ENCODE data around the gene PPP4R4.
A peak's percentile ranks its signal among the peaks of the same experiment; 100 is the strongest.
"Not testable (repeated sequence)": the region's sequence is repeated elsewhere in the genome, so short reads cannot be mapped to it uniquely, and the experiment has no call there.

PPP4R4 gene

DNA sequence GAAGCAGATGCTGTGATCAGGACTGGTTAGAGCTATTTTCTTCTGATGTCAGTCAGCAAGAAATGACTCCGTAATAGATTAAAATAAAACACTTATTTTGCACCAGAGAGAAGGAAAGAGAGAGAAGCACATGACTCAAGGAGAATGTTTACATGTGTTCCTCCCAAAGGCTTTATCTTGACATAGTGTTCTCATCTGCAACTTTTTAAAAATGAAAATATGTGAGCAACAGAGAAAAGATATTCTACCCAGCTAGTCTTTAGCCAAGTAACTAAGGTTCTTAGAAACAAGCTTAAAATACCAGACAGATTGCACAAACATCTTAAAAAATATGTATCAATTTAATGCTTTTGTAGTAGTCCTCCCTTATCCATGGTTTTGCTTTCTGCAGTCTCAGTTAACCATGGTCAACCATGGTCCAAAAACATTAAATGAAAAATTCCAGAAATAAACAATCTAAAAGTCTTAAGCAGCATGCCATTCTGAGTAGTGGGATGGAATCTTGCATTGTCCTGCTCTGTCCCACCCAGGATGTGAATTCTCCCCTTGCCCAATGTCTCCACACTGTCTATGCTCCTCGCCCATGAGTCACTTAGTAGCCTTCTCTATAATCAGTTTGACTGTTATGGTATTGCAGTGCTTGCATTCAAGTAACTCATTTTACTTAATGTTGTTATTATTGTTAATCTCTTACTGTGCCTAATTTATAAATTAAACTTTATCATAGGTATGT, 109.0 kb downstream of the PPP4R4 start:
- peak; percentile 54 for DNase-seq

DNA sequence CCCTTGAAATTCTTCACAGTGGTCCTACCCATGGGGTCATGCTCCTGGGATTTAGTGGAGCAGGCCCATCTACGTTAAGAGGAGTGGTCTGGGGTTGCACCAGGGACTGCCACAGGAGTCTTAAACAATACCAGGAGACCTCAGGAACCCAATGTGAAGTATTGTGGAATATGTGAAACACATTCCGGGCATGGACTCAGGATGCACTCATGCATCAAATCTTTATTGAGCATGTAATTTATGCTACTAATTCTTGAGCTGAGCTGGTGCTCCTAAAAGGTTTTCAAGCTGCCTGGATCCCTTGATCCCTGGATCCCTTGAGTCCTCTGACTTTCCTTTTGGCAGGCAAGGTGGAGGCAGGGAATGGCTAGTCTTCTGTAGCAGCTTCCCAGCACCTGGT, 110.1 kb downstream of the PPP4R4 start:
- no peak for DNase-seq

DNA sequence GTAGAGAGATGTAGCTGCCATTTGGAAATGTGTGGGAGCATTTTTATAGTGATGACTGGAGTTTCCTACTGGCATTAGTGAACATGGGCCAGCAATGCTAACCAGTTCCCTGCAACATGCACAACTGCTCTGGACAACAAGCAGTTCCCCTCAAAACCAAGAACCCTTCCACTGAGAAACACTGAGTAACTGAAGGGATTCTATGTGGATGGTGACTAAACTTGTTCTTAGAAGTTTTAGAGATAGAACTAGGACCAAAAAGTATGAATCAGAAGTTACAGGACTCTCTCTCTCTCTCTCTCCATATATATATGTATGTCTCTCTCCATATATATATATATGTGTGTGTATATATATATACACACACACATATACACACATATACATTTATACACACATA, 111.0 kb downstream of the PPP4R4 start:
- no peak for DNase-seq

DNA sequence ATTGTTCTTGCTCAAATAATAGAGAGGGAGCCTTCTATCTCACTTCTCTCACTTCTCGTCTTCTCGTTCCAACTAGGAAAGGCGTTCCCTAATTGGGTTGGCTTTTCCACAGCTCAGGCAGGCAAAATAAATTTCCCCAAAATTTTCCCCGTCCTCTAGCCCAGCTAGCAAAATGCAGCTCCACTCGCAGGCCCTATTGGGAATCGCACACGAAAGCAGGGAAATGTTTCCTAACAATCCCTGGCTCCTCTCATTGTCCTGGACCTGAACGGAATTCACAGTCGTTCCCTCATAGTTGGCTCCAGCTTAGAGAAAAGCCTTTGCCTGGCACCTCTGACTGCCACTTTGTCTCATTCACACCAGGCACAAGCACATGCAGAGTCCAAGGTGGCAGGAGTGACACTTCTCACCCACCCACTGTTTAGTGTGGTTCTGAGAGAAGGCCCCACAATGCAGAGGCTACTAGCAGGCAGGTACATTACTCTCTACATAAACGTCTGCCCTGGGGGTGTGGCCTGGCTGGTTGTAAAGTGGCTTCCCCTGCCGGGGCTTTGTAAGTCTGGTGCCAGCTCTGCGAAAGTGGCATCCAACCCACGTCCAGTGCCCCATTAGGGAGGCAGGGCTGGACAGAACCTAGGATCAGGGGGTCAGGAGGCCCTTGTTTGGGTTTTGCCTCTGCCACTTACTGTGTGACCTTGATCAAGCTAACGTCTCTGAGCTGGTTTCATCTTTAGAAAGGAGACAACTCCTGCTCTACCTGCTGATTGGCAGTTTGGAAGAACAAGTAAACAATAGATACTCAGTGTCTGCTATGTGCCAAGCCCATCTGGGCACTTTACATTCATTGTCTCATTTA, 114.7 kb downstream of the PPP4R4 start:
- DNase-seq, result no peak

DNA sequence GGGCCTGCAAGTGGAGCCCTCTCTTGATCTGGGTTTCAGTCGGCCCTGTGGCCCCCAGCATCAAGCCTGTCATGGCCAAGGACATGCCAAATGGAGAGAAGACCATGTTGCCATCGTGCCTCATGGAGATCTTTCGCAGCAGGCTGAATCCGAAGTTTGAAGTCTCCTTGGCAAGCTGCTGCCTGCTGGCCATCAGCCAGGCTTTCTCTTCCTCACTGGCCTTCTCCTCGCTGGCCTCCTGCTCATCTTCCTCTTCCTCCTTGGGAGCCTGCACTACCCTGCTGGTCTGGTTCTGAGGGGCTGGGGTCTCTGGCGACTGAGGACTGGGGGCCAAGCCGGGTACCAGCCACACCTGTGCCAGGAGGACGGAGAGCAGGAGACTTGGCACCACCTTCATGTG, 116.1 kb downstream of the PPP4R4 start:
- DNase-seq, result no peak

- no peak for DNase-seq
Measured at GRCh38 chr14:94291159-94291905, 117.2 kb downstream of the PPP4R4 start.

DNA sequence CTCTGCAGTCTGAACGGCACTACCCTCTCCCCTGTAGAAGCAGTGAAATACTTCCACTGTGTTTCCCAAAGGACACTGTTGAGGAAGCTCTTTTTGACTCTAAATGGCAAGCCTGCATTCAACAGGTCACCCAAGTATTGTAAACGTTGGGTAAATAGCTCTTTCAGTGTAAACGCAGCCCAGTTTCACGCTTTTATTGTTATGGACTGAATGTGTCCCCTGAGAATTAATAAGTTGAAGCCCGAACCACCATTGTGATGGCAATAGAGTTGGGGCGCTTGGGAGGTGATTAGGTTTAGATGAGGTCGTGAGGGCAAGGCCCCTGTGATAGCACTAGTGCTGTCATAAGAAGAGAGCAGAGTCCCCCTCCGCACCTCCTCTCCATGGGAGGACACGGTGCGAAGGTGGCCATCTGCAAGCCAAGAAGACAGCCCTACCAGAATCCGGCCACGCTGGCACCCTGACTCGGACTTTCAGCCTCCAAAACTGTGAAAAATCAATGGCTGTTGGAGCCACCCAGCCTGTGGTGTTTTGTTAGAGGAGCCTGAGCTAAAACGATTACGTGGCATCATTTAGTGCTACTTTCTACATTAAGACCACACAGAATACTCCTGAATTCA, 117.9 kb downstream of the PPP4R4 start:
- DNase-seq, result no peak

- DNase-seq, result no peak
Measured at GRCh38 chr14:94292526-94292871, 118.4 kb downstream of the PPP4R4 start.

DNA sequence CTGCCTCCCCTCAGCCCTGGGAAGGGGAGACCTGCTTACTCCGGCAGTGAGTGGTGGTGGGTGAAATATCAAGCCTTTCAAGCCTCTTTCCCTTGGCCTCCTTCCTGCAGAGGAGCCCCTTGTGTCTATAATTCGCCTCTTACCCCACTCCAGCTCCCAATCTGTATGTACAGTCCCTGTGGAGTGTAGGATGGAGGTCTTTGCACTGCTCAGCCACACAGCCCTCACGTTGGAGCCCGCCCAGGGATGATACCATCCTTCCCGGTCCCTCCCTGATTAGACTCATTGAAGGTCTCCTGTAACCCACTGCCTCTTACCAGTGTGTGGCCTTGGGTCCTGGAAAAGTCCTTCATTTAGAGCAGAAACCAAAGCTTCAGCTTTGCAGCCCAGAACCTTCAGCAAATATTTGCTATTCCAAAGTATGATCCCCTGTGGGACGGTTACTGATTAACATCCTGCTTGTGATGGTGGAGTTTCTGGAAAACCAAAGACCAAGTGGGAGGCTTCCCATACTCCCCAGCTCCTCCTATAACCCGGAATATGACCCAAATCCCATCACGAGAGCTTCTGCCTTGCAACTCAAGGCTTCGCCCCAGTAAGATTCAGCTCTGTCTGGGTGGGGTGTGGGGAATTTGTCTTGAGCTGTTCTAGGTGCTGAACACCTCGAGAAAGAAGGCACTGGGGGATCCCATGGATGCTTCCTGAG, 118.9 kb downstream of the PPP4R4 start, which contains the start of gene SERPINA10:
Gene SERPINA10, minus strand, starts transcription at position 397 of the 706 bp plus-strand sequence. CDS start 2,675 bp downstream, outside the sequence.
- no peak for DNase-seq

GRCh38 chr14:94293578-94293924, 119.4 kb downstream of the PPP4R4 start:
- no peak for DNase-seq

DNA sequence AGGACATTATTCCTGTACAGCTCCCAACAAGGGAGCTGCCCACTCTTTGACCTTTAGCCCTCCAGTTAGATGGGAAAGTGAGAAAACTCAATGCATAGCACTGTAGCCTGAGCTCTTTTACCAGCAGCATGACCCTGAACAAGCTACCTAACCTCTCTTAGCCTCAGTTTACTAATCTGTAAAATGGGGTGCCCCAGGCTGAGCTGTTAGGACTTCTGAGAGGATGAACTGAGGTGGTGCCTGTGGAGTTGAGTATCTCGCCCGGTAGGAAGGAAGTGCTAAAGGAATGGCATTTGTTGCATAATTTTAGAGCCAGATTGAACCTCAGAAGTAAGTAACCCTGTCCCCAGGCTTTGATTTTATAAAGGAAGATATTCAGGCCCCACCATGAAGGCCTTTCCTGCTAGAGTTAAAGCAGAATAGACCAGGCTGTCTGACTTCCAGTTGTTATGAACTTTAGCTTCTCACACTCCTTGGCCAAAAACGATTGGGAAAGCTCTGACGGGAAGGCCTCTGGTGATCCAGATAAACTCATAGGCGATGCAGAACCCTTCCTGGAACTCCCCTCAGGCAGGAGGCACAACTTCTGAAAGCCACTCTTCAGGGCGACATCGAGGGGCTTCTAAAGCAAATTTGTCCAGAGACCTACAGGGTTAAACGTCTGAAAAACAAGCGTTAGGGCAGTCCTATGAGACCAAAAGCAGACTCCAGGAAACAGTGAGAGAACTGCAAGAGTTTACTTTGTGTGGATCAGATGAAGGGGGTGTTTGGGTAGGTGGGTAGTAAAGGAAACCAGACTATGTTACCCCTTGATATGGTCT, 121.4 kb downstream of the PPP4R4 start:
- DNase-seq, result no peak

GRCh38 chr14:94296181-94296545, 122.0 kb downstream of the PPP4R4 start:
- not testable (repeated sequence) for DNase-seq

DNA sequence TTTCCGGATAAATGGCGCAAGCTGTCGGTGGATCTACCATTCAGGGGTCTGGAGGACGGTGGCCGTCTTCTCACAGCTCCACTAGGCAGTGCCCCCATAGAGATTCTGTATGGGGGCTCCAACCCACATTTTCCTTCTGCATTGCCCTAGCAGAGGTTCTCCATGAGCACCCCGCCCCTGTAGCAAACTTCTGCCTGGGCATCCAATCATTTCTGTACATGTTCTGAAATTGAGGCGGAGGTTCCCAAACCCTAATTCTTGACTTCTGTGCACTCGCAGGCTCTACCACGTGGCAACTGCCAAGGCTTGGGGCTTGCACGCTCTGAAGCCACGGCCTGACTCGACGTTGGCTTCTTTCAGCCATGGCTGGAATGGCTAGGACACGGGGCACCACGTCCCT, 124.0 kb downstream of the PPP4R4 start:
- DNase-seq, result no peak

- DNase-seq, result no peak
Measured at GRCh38 chr14:94303111-94303510, 129.0 kb downstream of the PPP4R4 start.

DNA sequence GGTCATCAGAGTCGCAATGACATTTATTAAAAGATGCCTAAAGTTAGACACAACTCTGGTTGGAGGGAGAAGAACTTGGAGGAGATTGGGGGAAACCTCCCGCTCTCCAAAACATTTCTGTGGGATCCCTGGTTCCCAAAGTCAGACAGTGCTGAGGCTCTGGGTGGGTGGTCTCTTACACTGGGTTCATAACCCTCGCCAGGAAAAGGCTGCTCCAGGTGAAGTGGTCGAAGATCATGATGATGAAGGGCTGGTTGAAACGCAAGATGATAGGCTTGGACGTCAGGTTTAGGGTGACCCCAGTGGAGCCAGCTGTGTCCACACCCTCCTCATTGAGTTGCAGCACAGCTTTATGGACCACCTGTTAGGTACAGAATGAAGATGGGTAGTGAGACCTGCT, 130.1 kb downstream of the PPP4R4 start:
- no peak for DNase-seq

DNA sequence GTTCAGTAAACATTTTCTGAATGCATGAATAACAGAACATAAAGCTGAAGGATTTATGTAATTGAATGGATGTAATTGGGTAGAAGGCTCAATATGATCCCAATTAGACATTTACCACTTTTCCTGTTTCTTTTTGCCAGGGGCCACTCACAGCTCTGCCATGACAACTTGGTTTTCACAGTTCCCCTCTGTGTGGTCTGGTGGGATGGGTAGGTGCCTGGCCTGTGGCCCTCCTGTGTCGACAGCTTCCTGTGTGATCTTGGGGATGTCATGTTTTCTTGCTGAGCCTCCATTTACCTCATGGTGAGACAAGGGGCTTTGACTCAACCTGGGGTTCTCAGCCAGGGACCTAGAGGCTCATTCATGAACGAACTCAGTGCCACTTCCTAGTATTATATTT, 131.5 kb downstream of the PPP4R4 start:
- no peak for DNase-seq

DNA sequence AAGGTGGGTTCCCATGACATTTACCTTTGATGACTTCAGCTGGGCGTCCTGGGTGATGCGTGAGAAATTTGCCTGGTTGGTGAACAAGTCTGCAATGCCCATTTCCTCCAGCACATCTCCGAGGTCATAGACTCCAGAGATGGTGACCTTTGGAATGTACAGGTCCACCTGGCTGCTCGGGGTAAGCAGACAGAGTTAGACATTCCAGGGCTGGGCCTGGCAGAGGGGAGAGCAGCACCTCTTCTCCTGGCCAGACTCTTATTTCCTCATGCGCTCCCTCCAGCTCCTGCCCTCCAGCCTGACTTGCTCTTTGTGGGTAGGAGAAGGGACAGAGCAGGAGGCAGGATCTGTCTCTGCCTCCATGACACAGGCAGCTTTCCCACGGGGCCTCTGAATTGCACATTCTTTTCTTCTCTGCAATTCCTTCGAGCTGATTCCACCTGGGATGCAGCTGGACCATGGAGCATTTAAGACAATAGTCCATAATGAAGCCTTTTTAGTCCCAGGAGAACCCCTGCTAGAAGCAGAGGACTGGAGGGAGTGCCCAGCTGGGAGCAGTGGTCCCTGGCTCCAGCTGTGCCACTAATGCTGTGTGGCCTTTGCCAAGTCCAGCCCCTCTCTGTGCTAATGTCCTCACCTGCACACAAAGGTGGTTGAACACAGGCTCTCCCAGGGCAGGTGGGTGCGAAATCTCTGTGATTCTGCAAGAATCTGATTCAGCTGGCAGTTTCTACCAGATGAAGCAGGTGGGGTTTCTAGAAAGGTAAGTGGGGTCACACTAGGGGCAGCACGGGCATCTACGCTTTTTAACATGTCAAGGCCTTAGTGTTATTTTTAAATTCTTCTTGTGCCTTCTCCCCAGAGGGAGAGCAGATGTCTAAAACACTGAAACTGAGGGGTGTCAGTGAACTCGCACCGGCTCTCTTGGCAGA, 132.2 kb downstream of the PPP4R4 start:
- no peak for DNase-seq

- peak; percentile 8 for DNase-seq
Measured at GRCh38 chr14:94307410-94307992, 133.4 kb downstream of the PPP4R4 start.

GRCh38 chr14:94309721-94310120, 135.6 kb downstream of the PPP4R4 start:
- DNase-seq, result no peak

DNA sequence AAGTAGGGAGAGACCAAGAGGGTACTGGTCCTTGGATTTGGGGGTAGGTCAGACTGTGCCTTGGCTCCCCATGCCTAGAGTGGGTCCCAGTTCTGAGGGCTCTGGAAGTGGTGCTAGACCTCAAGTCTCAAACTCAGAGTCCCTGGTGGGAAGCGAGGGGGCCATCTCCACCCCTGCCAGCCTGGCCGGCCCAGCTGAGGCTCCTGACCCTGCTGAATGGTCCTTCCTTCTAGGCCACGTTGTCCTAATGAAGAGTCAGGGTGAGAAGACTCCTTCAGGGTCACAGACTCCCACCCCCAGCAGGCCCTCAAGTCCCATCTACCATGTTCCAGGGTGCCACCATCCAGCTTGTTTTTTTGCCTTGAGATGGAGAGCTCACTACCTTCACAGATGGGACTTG, 136.1 kb downstream of the PPP4R4 start:
- no peak for DNase-seq
